H9 (cell line): Measurements from ENCODE around the gene KAZN. TPM values are rescaled to one million over a fixed set of nuclear protein-coding genes. Genes with fewer than 3 reads are reported as not detected.

Experiments used
- DNase-seq: peaks from one replicate; pipeline ENCODE4 v3.0.0-alpha.2; 2017
- H2AFZ ChIP-seq: one replicate; pipeline ENCODE4 v1.6.1; 2013; ENCODE audit warnings: mild to moderate bottlenecking, low read length, control low read depth, moderate library complexity
- H2AK5ac ChIP-seq: 2 replicates; pipeline ENCODE4 v1.6.1; 2013; ENCODE audit warnings: low read length, control low read depth, mixed read lengths; ENCODE audit not compliant: insufficient read length
- H2BK120ac ChIP-seq: one replicate; pipeline ENCODE4 v1.6.1; 2013; ENCODE audit warnings: low read depth, mild to moderate bottlenecking, low read length, control low read depth, inconsistent platforms; ENCODE audit not compliant: poor library complexity, severe bottlenecking
- H2BK12ac ChIP-seq: 2 replicates; pipeline ENCODE4 v1.6.1; 2013; ENCODE audit warnings: low read length, control low read depth, mixed read lengths, low read depth; ENCODE audit not compliant: insufficient read length
- H2BK15ac ChIP-seq: 2 replicates; pipeline ENCODE4 v1.6.1; 2013; ENCODE audit warnings: low read depth, low read length, control low read depth
- H2BK20ac ChIP-seq: one replicate; pipeline ENCODE4 v1.6.1; 2013; ENCODE audit warnings: low read depth, mild to moderate bottlenecking, low read length, control low read depth, inconsistent platforms; ENCODE audit not compliant: poor library complexity, severe bottlenecking
- H2BK5ac ChIP-seq: 2 replicates; pipeline ENCODE4 v1.6.1; 2013; ENCODE audit warnings: low read length, control low read depth, mixed read lengths; ENCODE audit not compliant: insufficient read length
- H3K14ac ChIP-seq: 2 replicates; pipeline ENCODE4 v1.6.1; 2013; ENCODE audit warnings: low read length, control low read depth; ENCODE audit not compliant: insufficient read depth
- H3K18ac ChIP-seq: 2 replicates; pipeline ENCODE4 v1.6.1; 2013; ENCODE audit warnings: low read depth, mild to moderate bottlenecking, mixed read lengths, low read length, control low read depth; ENCODE audit not compliant: insufficient read length
- H3K23ac ChIP-seq: 2 replicates; pipeline ENCODE4 v1.6.1; 2013; ENCODE audit warnings: low read length, control low read depth, mixed read lengths, low read depth; ENCODE audit not compliant: insufficient read length
- H3K23me2 ChIP-seq: 2 replicates; pipeline ENCODE4 v1.6.1; 2013; ENCODE audit warnings: low read depth, mild to moderate bottlenecking, mixed read lengths, low read length, control low read depth; ENCODE audit not compliant: insufficient read length, poor library complexity, severe bottlenecking
- H3K27ac ChIP-seq: 2 replicates; pipeline ENCODE4 v1.5.1; 2013; ENCODE audit warnings: low read length, control low read depth, mixed read lengths, low read depth; ENCODE audit not compliant: insufficient read length
- H3K27me3 ChIP-seq: 2 replicates; pipeline ENCODE4 v1.6.1; 2013; ENCODE audit warnings: low read length, control low read depth, inconsistent platforms; ENCODE audit not compliant: insufficient read depth
- H3K4ac ChIP-seq: 2 replicates; pipeline ENCODE4 v1.6.1; 2013; ENCODE audit warnings: low read depth, mild to moderate bottlenecking, control low read depth, inconsistent platforms, low read length, moderate library complexity
- H3K4me1 ChIP-seq: 2 replicates; pipeline ENCODE4 v1.6.1; 2013; ENCODE audit warnings: low read length, control low read depth, inconsistent platforms; ENCODE audit not compliant: insufficient read depth
- H3K4me2 ChIP-seq: 2 replicates; pipeline ENCODE4 v1.6.1; 2013; ENCODE audit warnings: low read length, control low read depth, mixed read lengths; ENCODE audit not compliant: insufficient read length, insufficient read depth
- H3K56ac ChIP-seq: 2 replicates; pipeline ENCODE4 v1.6.1; 2013; ENCODE audit warnings: low read depth, mild to moderate bottlenecking, mixed read lengths, low read length, control low read depth; ENCODE audit not compliant: insufficient read length
- H3K79me1 ChIP-seq: 2 replicates; pipeline ENCODE4 v1.6.1; 2013; ENCODE audit warnings: low read depth, mild to moderate bottlenecking, moderate library complexity, low read length, control low read depth, inconsistent platforms; ENCODE audit not compliant: insufficient read depth, poor library complexity, severe bottlenecking
- H3K79me2 ChIP-seq: 2 replicates; pipeline ENCODE4 v1.6.1; 2013; ENCODE audit warnings: low read length, control low read depth, inconsistent platforms; ENCODE audit not compliant: insufficient read depth
- H3K9ac ChIP-seq: 2 replicates; pipeline ENCODE4 v1.6.1; 2013; ENCODE audit warnings: low read length, control low read depth, mixed read lengths; ENCODE audit not compliant: insufficient read length; ENCODE audit errors: extremely low read depth
- H3K9me3 ChIP-seq: one replicate; pipeline ENCODE4 v1.6.1; 2013; ENCODE audit warnings: low read depth, low read length, inconsistent platforms; ENCODE audit not compliant: control insufficient read depth
- H3T11ph ChIP-seq: one replicate; pipeline ENCODE4 v1.6.1; 2013; ENCODE audit warnings: mild to moderate bottlenecking, low read length, control low read depth, inconsistent platforms
- H4K20me1 ChIP-seq: one replicate; pipeline ENCODE4 v1.6.1; 2013; ENCODE audit not compliant: control insufficient read depth, insufficient read length, insufficient read depth
- H4K5ac ChIP-seq: 2 replicates; pipeline ENCODE4 v1.6.1; 2013; ENCODE audit warnings: low read depth, mild to moderate bottlenecking, mixed read lengths, low read length, control low read depth; ENCODE audit not compliant: insufficient read length
- H4K8ac ChIP-seq: replicated peaks from 2 replicates; pipeline ENCODE4 v1.6.1; 2013; ENCODE audit warnings: low read length, control low read depth, mixed read lengths, low read depth; ENCODE audit not compliant: insufficient read length
- H4K91ac ChIP-seq: 2 replicates; pipeline ENCODE4 v1.6.1; 2013; ENCODE audit warnings: low read depth, mild to moderate bottlenecking, moderate library complexity, mixed read lengths, low read length, control low read depth; ENCODE audit not compliant: insufficient read length
- H3K27ac Mint-ChIP-seq, 3 experiments: 2 replicates in 2 of 3; 3 replicates in 1 of 3; pipeline ENCODE4 v1.8.0; 2020 to 2021; ENCODE audit warnings: mixed read lengths in 3 of 3, mild to moderate bottlenecking in 1 of 3, moderate library complexity in 1 of 3
- H3K27me3 Mint-ChIP-seq: 2 replicates; pipeline ENCODE4 v1.8.0; 2021; ENCODE audit warnings: low read depth, mild to moderate bottlenecking, moderate library complexity, mixed read lengths
- H3K36me3 Mint-ChIP-seq, 3 experiments: 2 replicates in 2 of 3; 3 replicates in 1 of 3; pipeline ENCODE4 v1.8.0; 2020 to 2021; ENCODE audit warnings: low read depth in 3 of 3, mixed read lengths in 3 of 3; ENCODE audit not compliant: insufficient read depth in 1 of 3
- H3K4me1 Mint-ChIP-seq, 2 experiments: 2 replicates each; pipeline ENCODE4 v1.8.0; 2020; ENCODE audit warnings: mixed read lengths in 2 of 2
- H3K4me3 Mint-ChIP-seq, 2 experiments: 2 replicates in 1 of 2; 3 replicates in 1 of 2; pipeline ENCODE4 v1.8.0; 2020 to 2021; ENCODE audit warnings: mild to moderate bottlenecking in 2 of 2, mixed read lengths in 2 of 2, moderate library complexity in 1 of 2
- H3K9me3 Mint-ChIP-seq, 2 experiments: 2 replicates in 1 of 2; 3 replicates in 1 of 2; pipeline ENCODE4 v1.8.0; 2020; ENCODE audit warnings: mild to moderate bottlenecking in 2 of 2, mixed read lengths in 2 of 2, moderate library complexity in 1 of 2
- CTCF ChIP-seq: fragments of 200-600 bp; sonication (generic); conservative IDR thresholded peaks from 3 replicates; pipeline ENCODE4 v1.8.0; 2021; ENCODE audit warnings: antibody characterized with exemption, mild to moderate bottlenecking
- WGBS: extraction: QIAGEN DNeasy Blood & Tissue Kit; methylation state at CpG from one replicate; pipeline ENCODE4 v1.1.7; 2013; ENCODE audit warnings: missing lambda C conversion rate, low lambda C conversion rate, mixed read lengths; ENCODE audit not compliant: insufficient read length; ENCODE audit errors: extremely low coverage; 5-methylcytosine and 5-hydroxymethylcytosine counted together
- total RNA-seq: library from RNA; stranded (reverse); gene quantifications from 2 replicates; pipeline ENCODE4 v1.2.1, GENCODE V29; 2021

Gene KAZN
- total RNA-seq, 1 experiment from 2014 or later, result 7.6 TPM

- Histone ChIP-seq H2BK15ac (no peak overlapping the region), H3K23me2 (no peaks in the 10 kb centered on the region), H3K9ac (no peak overlapping the region), H3K79me1 (no peaks in the 10 kb centered on the region), H3K4me2 (no peak overlapping the region), H3K79me2 (no peaks in the 10 kb centered on the region), H4K5ac (no peak overlapping the region), H3K23ac (no peak overlapping the region), H3K18ac (no peak overlapping the region), H3K4me1 (no peaks in the 10 kb centered on the region), H3K9me3 (no peaks in the 10 kb centered on the region), H3K27ac (no peak overlapping the region), H4K91ac (no peak overlapping the region), H3K4ac (no peak overlapping the region), H2BK120ac (no peak overlapping the region), H2BK20ac (no peak overlapping the region), H2BK5ac (no peak overlapping the region), H2AFZ (no peak overlapping the region), H3T11ph (no peak overlapping the region), H4K8ac (no peak overlapping the region), H2BK12ac (no peak overlapping the region), H3K27me3 (no peaks in the 10 kb centered on the region), H3K14ac (no peak overlapping the region), H3K56ac (no peak overlapping the region), H4K20me1 (no peaks in the 10 kb centered on the region), H2AK5ac (no peak overlapping the region)
- Mint-ChIP-seq H3K36me3 (no peaks in the 10 kb centered on the region), H3K27ac (no peak overlapping the region), H3K9me3 (no peaks in the 10 kb centered on the region), H3K4me1 (peaks cover 0 to 6% of the 10 kb centered on the region in 2 experiments; a peak in 1 of 4 replicates), H3K4me3 (no peak overlapping the region), H3K27me3 (peaks cover 66% of the 10 kb centered on the region)
- no peak for TF ChIP-seq CTCF
- no CpG with 5 or more reads among the region's 2 CpGs for WGBS
- DNase-seq, result no peak
Observed at GRCh38 chr1:15145327-15145726, 546.8 kb downstream of the KAZN start.
